ENCODE data around the gene IL9R.

DNA sequence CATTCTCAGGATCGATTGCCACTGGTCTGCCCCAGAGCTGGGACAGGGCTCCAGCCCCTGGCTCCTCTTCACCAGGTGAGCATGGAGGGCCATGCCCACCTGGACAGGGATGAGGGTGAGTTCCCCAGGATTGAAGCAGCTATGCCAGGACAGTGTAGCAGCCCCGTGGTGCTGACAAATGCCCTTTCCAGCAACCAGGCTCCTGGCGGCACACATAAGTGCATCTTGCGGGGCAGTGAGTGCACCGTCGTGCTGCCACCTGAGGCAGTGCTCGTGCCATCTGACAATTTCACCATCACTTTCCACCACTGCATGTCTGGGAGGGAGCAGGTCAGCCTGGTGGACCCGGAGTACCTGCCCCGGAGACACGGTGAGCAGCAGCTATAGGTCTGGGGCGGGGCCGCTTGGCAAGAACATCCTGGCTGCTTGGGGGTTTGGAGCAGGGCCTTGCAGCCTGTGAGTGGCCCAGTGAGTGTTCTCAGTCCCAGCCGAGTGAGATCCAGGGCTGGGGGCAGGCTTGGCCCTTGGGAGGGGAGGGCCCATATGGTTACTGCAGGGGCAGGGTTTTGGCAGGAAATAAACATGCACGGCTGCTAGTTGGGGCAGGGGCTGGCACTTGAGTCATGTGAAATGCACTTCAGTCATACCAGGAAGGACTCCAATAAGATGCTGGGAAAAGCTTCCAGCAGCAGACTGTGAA lies 6.1 kb downstream of the IL9R start:
- TF ChIP-seq ZNF274 (IDR thresholded peaks at IDR 0.05; ENCODE audit: low read length) (no peak), ZNF274 (tag by site-specific recombination; IDR thresholded peaks at IDR 0.05; ENCODE audit: borderline replicate concordance) (no peak), ZNF704 (tag by site-specific recombination; IDR thresholded peaks at IDR 0.05) (no peak), YY1 (tag by site-specific recombination; IDR thresholded peaks at IDR 0.05) (no peak)
- TF ChIP-seq, protein P1, sequence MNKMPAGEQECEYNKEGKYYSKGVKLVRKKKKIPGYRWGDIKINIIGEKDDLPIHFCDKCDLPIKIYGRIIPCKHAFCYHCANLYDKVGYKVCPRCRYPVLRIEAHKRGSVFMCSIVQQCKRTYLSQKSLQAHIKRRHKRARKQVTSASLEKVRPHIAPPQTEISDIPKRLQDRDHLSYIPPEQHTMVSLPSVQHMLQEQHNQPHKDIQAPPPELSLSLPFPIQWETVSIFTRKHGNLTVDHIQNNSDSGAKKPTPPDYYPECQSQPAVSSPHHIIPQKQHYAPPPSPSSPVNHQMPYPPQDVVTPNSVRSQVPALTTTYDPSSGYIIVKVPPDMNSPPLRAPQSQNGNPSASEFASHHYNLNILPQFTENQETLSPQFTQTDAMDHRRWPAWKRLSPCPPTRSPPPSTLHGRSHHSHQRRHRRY (tag by site-specific recombination; IDR thresholded peaks at IDR 0.05), result no peak
- TF ChIP-seq, protein P2, sequence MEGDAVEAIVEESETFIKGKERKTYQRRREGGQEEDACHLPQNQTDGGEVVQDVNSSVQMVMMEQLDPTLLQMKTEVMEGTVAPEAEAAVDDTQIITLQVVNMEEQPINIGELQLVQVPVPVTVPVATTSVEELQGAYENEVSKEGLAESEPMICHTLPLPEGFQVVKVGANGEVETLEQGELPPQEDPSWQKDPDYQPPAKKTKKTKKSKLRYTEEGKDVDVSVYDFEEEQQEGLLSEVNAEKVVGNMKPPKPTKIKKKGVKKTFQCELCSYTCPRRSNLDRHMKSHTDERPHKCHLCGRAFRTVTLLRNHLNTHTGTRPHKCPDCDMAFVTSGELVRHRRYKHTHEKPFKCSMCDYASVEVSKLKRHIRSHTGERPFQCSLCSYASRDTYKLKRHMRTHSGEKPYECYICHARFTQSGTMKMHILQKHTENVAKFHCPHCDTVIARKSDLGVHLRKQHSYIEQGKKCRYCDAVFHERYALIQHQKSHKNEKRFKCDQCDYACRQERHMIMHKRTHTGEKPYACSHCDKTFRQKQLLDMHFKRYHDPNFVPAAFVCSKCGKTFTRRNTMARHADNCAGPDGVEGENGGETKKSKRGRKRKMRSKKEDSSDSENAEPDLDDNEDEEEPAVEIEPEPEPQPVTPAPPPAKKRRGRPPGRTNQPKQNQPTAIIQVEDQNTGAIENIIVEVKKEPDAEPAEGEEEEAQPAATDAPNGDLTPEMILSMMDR (tag by site-specific recombination; IDR thresholded peaks at IDR 0.05), result no peak
